ENCODE results near the gene BRF1.
"Not testable (repeated sequence)": the region's sequence is repeated elsewhere in the genome, so short reads cannot be mapped to it uniquely, and the experiment has no call there.

Gene BRF1

DNA sequence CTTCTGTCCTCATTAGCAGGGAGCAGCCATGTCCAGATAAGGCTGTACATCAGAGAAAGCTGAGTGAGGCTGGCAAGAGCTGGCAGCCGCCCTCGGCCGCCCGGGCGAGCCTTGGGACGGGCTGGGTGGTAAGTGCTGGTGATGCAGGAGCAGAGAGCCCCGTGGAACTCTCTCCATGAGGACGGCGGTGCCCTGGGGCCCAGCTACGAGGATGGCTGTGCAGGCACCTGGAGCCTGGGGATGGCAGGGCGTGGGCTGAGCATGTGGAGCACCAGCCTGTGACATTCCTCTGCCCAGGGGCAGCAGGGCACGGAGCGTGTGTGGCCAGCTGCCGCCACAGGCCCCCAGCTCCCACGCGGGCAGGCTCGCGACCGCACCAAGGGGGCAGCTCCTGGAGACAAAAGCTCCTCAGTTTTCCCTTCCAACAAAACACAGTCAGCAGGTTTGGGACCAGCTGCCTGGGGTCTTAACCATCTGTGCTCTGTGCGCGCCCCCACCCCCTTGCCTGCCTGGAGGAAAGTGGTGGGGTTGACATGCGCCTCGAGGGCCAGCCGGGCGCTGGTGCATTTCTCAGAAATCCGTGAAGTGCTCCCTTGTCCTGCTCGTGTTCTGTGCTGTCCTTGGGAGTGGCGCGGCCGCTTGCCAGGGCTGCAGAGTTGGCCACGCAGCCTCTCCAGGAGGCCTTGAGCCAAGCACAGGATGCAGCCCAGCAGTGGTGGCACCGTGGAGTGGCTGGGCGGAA is 35.1 kb upstream of the BRF1 start:
- H3K4me1 Mint-ChIP-seq: peaks cover 34% of the 10 kb centered on the region
- ATAC-seq (no peak), DNase-seq (no peak)
- no peaks in the 10 kb centered on the region for H3K27me3 Mint-ChIP-seq
- H3K27ac Mint-ChIP-seq: no peak overlapping the region
- no peak overlapping the region for H3K4me3 Mint-ChIP-seq
- no peaks in the 10 kb centered on the region for H3K9me3 Mint-ChIP-seq

GRCh38 chr14:105335231-105335542 is 34.4 kb upstream of the BRF1 start:
- H3K27me3 Mint-ChIP-seq, DNase-seq, ATAC-seq, H3K9me3 Mint-ChIP-seq, H3K27ac Mint-ChIP-seq, H3K4me3 Mint-ChIP-seq: not testable (repeated sequence)
- peaks cover 34% of the 10 kb centered on the region for H3K4me1 Mint-ChIP-seq

DNA sequence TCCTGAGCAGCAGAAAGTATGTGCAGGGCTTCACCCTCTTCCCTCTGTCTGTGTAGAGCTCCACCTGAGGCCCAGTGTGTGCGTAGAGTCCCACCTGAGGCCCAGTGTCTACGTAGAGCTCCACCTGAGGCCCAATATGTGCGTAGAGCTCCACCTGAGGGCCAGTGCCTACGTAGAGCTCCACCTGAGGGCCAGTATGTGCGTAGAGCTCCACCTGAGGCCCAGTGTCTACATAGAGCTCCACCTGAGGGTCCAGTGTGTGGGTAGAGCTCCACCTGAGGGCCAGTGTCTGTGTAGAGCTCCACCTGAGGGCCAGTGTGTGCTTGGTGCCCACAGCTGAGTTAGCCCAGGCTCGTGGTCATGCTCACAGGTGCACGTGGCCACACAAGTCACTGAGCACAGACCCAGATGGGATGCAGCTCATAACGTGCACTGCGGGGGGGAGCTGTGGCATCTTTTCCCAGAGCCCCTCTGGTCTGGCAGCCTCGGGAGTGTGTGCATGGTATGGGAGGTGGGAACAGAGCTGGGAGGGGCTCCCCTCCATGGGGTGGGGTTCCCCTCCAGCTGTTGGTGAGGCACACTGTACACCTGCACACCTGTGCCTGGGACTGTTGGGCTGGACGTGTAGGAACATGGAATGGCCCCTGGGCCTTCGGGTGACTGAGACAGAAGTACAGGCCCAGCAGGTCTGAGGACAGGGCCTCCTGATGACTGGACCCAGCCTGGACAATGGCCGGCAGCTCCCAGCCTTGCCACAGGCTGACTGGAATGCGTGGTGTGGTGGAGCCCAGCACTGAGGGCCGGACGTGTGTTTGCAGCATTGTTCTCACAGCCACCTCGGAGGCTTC is 33.8 kb upstream of the BRF1 start:
- H3K4me3 Mint-ChIP-seq: no peak overlapping the region
- no peaks in the 10 kb centered on the region for H3K27me3 Mint-ChIP-seq
- no peaks in the 10 kb centered on the region for H3K9me3 Mint-ChIP-seq
- H3K27ac Mint-ChIP-seq: no peak overlapping the region
- DNase-seq (no peak), ATAC-seq (no peak)
- H3K4me1 Mint-ChIP-seq: peaks cover 34% of the 10 kb centered on the region

- Mint-ChIP-seq H3K27me3 (no peaks in the 10 kb centered on the region), H3K27ac (no peak overlapping the region), H3K4me3 (no peak overlapping the region), H3K9me3 (no peaks in the 10 kb centered on the region), H3K4me1 (peaks cover 43% of the 10 kb centered on the region)
- DNase-seq: no peak
- ATAC-seq: no peak
Observed at GRCh38 chr14:105333613-105334364, 33.0 kb upstream of the BRF1 start.

DNA sequence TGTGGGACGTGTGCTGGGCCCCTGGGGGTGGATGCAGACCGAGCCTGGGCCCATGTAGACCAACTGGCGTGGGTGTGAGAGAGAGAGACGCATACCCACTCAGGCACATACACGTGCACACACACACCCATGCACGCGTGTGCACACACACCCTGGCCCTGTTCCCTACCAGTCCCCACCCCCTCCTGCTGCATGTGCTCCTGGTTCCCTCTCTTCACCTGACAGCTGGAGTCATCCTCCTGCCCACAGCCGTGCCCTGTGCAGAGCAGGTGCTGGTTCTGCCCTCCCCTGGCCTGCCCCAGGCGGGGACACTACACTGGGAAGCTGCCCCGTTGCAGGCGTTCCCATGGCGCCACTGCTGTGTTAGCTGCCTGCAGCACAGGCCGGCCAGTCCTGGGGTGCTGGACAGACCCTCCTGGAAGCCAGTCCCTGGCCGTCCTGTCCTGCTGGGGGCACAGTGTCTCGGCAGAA is 32.3 kb upstream of the BRF1 start:
- ATAC-seq (no peak), DNase-seq (no peak)
- peak overlapping the region in 1 of 2 donors; percentile 44 for H3K27ac Mint-ChIP-seq
- H3K27me3 Mint-ChIP-seq: no peaks in the 10 kb centered on the region
- H3K9me3 Mint-ChIP-seq: no peaks in the 10 kb centered on the region
- H3K4me1 Mint-ChIP-seq: peaks cover 50% of the 10 kb centered on the region
- H3K4me3 Mint-ChIP-seq: no peak overlapping the region

DNA sequence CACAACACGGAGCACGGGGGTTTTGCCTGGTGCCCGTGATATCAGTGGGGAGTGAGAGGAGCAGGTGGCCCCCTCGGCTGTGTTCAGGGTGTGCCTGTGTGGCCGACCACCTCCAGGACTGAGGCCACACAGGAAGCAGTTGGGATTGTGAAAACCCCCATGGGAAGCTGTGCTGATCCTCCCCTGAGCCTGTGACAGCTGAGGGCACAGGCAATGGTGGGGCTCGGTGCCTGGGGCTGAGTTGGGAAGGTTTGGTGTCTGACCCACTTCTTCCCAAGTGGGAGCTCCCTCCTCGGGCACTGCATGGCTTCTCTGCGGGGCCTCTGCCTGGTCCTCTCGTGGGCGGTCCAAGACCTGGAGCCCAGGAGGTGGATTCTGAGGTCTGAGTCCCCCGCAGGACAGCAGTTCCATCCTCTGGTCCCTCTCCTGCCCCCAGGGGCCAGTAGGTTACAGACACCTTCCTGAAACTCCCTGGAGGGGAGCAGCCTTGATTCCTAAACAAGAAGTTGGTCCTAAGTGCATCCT is 31.6 kb upstream of the BRF1 start:
- Mint-ChIP-seq H3K4me3 (no peak overlapping the region), H3K27ac (no peak overlapping the region), H3K27me3 (no peaks in the 10 kb centered on the region), H3K9me3 (no peaks in the 10 kb centered on the region), H3K4me1 (peaks cover 51% of the 10 kb centered on the region)
- ATAC-seq (no peak), DNase-seq (no peak)

GRCh38 chr14:105331575-105332349 is 31.0 kb upstream of the BRF1 start:
- Mint-ChIP-seq H3K4me1 (peaks cover 51% of the 10 kb centered on the region), H3K9me3 (no peaks in the 10 kb centered on the region), H3K4me3 (no peak overlapping the region), H3K27ac (peak overlapping the region in 1 of 2 donors; percentile 69), H3K27me3 (no peaks in the 10 kb centered on the region)
- ATAC-seq: no peak
- no peak for DNase-seq

DNA sequence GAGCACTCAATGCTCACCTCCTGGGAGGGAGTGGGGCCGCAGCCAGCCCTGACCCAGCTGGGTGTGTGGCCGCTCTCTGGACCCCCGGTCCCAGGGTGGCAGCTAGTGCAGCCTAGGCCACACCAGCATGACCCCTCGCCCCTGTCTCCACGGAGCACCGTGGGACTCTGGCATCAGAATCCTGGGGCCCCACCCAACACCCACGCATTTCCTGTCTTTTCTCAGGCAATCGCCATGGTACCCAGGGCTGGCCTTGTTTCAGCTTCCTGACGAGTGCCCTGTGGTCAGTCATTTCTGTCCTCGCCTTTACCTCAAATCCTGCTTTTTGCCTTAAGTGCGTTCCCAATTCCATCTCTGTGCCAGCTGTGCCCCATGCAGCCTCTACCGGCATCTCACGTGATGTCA is 29.7 kb upstream of the BRF1 start:
- Mint-ChIP-seq H3K27me3 (no peaks in the 10 kb centered on the region), H3K9me3 (no peaks in the 10 kb centered on the region), H3K27ac (no peak overlapping the region), H3K4me1 (peaks cover 51% of the 10 kb centered on the region), H3K4me3 (no peak overlapping the region)
- ATAC-seq (peak; percentile 51), DNase-seq (no peak)

DNA sequence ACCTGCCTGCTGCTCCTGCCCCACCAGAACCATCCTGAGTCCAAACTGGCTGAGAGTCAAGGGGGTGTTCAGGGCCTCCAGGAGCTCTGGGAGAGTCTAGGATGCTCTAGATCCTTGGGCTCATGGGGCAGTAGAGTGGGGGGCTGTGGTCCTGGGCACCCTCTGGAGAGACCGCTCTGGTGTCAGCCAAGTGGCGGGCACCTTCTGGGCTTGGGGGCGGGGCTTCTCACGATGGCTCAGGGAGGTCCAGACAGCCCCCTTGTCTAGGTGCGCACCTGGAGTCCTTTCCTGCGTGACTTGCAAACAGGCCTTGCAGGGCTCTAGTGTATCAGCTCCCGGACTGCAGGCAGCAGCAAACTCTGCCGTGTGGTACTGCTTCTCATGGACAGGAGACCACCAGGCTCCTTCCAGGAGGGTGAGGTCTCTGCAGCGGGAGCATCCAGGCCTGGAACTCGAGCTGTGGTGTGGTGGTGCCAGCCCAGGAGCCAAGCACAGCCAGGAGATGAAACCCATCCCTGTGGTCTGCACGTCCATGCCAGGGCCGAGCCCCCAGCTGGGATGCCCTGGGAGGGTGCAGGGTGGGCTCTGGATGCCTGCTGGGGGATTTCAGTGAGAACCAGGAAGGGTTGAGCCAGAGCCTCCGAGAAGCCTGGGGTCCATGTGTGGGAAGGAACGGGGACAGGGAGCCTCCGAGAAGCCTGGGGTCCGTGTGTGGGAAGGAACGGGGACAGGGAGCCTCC is 28.8 kb upstream of the BRF1 start:
- H3K27me3 Mint-ChIP-seq: no peaks in the 10 kb centered on the region

DNA sequence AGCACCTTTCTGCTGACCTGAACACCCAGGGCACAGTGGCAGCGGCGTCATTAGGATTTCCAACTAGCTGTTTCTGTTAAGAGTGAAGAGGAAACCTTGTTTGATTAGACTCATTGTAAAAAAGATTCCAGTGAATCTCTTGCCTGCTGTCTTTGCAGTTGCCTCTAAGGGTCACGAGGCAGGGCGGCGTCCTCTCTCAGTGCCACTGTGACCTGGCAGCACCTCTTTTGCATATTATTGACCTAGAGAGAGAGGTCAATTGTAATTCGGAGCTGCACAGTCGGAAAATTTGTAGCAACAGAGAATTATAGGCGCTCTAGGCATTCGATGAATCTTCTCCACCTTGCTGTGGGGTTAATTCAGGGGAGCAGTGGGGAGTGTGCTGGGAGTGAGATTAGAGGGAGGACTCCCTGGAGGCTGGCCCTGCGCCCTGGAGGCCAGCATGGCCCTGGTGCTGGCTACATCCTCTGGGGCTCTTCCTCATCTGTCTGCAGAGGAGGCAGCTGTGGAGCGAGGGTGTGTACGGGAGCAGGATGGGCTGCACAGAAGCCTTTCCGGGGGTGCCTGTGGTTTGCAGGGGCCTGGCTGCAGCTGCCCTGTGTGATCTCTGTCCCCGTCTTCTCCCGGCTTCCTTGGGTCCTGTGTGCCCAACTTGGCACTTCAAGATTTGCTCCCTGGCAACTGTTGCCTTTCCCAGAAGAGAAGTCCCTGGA is 28.0 kb upstream of the BRF1 start:
- peaks cover 57% of the 10 kb centered on the region for H3K4me1 Mint-ChIP-seq
- no peak for DNase-seq
- no peaks in the 10 kb centered on the region for H3K27me3 Mint-ChIP-seq
- no peak overlapping the region for H3K27ac Mint-ChIP-seq
- H3K9me3 Mint-ChIP-seq: no peaks in the 10 kb centered on the region
- H3K4me3 Mint-ChIP-seq: no peak overlapping the region
- no peak for ATAC-seq

More for the DNA sequence above, 28.8 kb upstream of the BRF1 start:
- ATAC-seq: no peak
- no peak overlapping the region for H3K27ac Mint-ChIP-seq
- peaks cover 51% of the 10 kb centered on the region for H3K4me1 Mint-ChIP-seq
- no peak overlapping the region for H3K4me3 Mint-ChIP-seq
- H3K9me3 Mint-ChIP-seq: no peaks in the 10 kb centered on the region
- DNase-seq: no peak

GRCh38 chr14:105328070-105328677 is 27.4 kb upstream of the BRF1 start:
- Mint-ChIP-seq H3K4me1 (peaks cover 60% of the 10 kb centered on the region), H3K27me3 (no peaks in the 10 kb centered on the region), H3K9me3 (no peaks in the 10 kb centered on the region), H3K4me3 (no peak overlapping the region), H3K27ac (peak overlapping the region in 1 of 2 donors; percentile 64)
- no peak for ATAC-seq
- DNase-seq: no peak

DNA sequence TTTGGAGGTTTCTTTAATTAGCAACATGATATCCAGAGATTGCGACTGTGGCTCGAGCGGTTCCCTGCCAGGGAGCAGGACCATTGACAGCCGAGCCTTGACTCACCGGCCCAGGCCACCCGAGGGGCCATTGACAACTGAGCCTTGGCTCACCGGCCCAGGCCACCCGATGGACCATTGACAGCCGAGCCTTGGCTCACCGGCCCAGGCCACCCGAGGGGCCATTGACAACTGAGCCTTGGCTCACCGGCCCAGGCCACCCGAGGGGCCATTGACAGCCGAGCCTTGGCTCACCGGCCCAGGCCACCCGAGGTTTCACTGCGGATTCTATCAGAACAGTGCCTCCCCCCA is 26.9 kb upstream of the BRF1 start:
- not testable (repeated sequence) for ATAC-seq, H3K27me3 Mint-ChIP-seq, H3K4me3 Mint-ChIP-seq, DNase-seq, H3K9me3 Mint-ChIP-seq
- Mint-ChIP-seq H3K4me1 (peaks cover 60% of the 10 kb centered on the region), H3K27ac (peak overlapping the region in 1 of 2 donors; percentile 10)

GRCh38 chr14:105326891-105327694 is 26.3 kb upstream of the BRF1 start:
- H3K27me3 Mint-ChIP-seq: no peaks in the 10 kb centered on the region
- no peaks in the 10 kb centered on the region for H3K9me3 Mint-ChIP-seq
- ATAC-seq (peak; percentile 10), DNase-seq (no peak)
- H3K4me3 Mint-ChIP-seq: no peak overlapping the region
- peak overlapping the region in 1 of 2 donors; percentile 10 for H3K27ac Mint-ChIP-seq
- H3K4me1 Mint-ChIP-seq: peaks cover 60% of the 10 kb centered on the region

Data from stimulated activated naive CD8-positive, alpha-beta T cell treated with anti-CD3 and anti-CD28 coated beads, Interleukin-15, amount 100 ng/mL, for 72 hours (primary cell).